ENCODE data around the gene COQ8A.

COQ8A gene

GRCh38 chr1:226891846-226892523 is 48.1 kb upstream of the COQ8A start:
- Histone ChIP-seq H3K9ac (ENCODE audit: low read length) (no peak overlapping the region), H3K4me1 (ENCODE audit: insufficient read depth, low read length, severe bottlenecking) (no peaks in the 10 kb centered on the region), H3K4me2 (ENCODE audit: low read length) (no peak overlapping the region), H3K79me2 (ENCODE audit: insufficient read depth, low read length) (no peaks in the 10 kb centered on the region), H4K20me1 (ENCODE audit: insufficient read depth, low read length) (no peaks in the 10 kb centered on the region), H3K4me3 (ENCODE audit: low read depth, low read length, poor library complexity, severe bottlenecking) (no peak overlapping the region), H3K9me2 (ENCODE audit: low read depth, low read length) (no peaks in the 10 kb centered on the region), H3K36me3 (ENCODE audit: insufficient read depth, low read length) (no peaks in the 10 kb centered on the region), H2AFZ (ENCODE audit: low read length) (no peak overlapping the region), H3F3A (ENCODE audit: insufficient read depth, low read length) (no peaks in the 10 kb centered on the region), H3K9me3 (ENCODE audit: low read length) (no peaks in the 10 kb centered on the region), H3K27ac (ENCODE audit: low read depth, low read length, poor library complexity, severe bottlenecking) (no peak overlapping the region), H3K27me3 (ENCODE audit: insufficient read depth, low read length) (peaks cover 5% of the 10 kb centered on the region; the same call in 1 of the 2 replicates)
- TF ChIP-seq CTCF (IDR thresholded peaks at IDR 0.05; ENCODE audit: low read length) (no peak), EZH2 (IDR thresholded peaks at IDR 0.05; ENCODE audit: borderline replicate concordance, low read length) (no peak)

GRCh38 chr1:226892524-226892875 is 47.6 kb upstream of the COQ8A start:
- H3K4me2 ChIP-seq (ENCODE audit: low read length), result no peak overlapping the region
- H2AFZ ChIP-seq (ENCODE audit: low read length), result no peak overlapping the region
- H3F3A ChIP-seq (ENCODE audit: insufficient read depth, low read length), result no peaks in the 10 kb centered on the region
- no peaks in the 10 kb centered on the region for H3K9me3 ChIP-seq (ENCODE audit: low read length)
- no peaks in the 10 kb centered on the region for H3K36me3 ChIP-seq (ENCODE audit: insufficient read depth, low read length)
- H3K27ac ChIP-seq (ENCODE audit: low read depth, low read length, poor library complexity, severe bottlenecking), result no peak overlapping the region
- peaks cover 5% of the 10 kb centered on the region; the same call in 1 of the 2 replicates for H3K27me3 ChIP-seq (ENCODE audit: insufficient read depth, low read length)
- no peaks in the 10 kb centered on the region for H3K9me2 ChIP-seq (ENCODE audit: low read depth, low read length)
- H3K79me2 ChIP-seq (ENCODE audit: insufficient read depth, low read length), result no peaks in the 10 kb centered on the region
- H3K9ac ChIP-seq (ENCODE audit: low read length), result no peak overlapping the region
- H3K4me1 ChIP-seq (ENCODE audit: insufficient read depth, low read length, severe bottlenecking), result no peaks in the 10 kb centered on the region
- H3K4me3 ChIP-seq (ENCODE audit: low read depth, low read length, poor library complexity, severe bottlenecking), result no peak overlapping the region
- TF ChIP-seq CTCF (IDR thresholded peaks at IDR 0.05; ENCODE audit: low read length), result no peak
- TF ChIP-seq EZH2 (IDR thresholded peaks at IDR 0.05; ENCODE audit: borderline replicate concordance, low read length), result no peak
- H4K20me1 ChIP-seq (ENCODE audit: insufficient read depth, low read length), result no peaks in the 10 kb centered on the region

- H3K9ac ChIP-seq (ENCODE audit: low read length), result no peak overlapping the region
- TF ChIP-seq CTCF (IDR thresholded peaks at IDR 0.05; ENCODE audit: low read length) (no peak), EZH2 (IDR thresholded peaks at IDR 0.05; ENCODE audit: borderline replicate concordance, low read length) (no peak)
- no peak overlapping the region for H2AFZ ChIP-seq (ENCODE audit: low read length)
- no peaks in the 10 kb centered on the region for H4K20me1 ChIP-seq (ENCODE audit: insufficient read depth, low read length)
- no peaks in the 10 kb centered on the region for H3K4me1 ChIP-seq (ENCODE audit: insufficient read depth, low read length, severe bottlenecking)
- no peak overlapping the region for H3K4me3 ChIP-seq (ENCODE audit: low read depth, low read length, poor library complexity, severe bottlenecking)
- H3K9me3 ChIP-seq (ENCODE audit: low read length), result no peaks in the 10 kb centered on the region
- no peaks in the 10 kb centered on the region for H3F3A ChIP-seq (ENCODE audit: insufficient read depth, low read length)
- H3K36me3 ChIP-seq (ENCODE audit: insufficient read depth, low read length), result no peaks in the 10 kb centered on the region
- no peaks in the 10 kb centered on the region; the same call in 1 of the 2 replicates for H3K27me3 ChIP-seq (ENCODE audit: insufficient read depth, low read length)
- no peak overlapping the region for H3K27ac ChIP-seq (ENCODE audit: low read depth, low read length, poor library complexity, severe bottlenecking)
- H3K9me2 ChIP-seq (ENCODE audit: low read depth, low read length), result no peaks in the 10 kb centered on the region
- no peaks in the 10 kb centered on the region for H3K79me2 ChIP-seq (ENCODE audit: insufficient read depth, low read length)
- H3K4me2 ChIP-seq (ENCODE audit: low read length), result no peak overlapping the region
Measured at GRCh38 chr1:226893936-226894335, 46.2 kb upstream of the COQ8A start.

Measured in OCI-LY1 (cell line).